Measurements from ENCODE around the gene CNGA2.

- TF ChIP-seq POLR2AphosphoS5 (IDR thresholded peaks at IDR 0.05; ENCODE audit: low read depth, low read length) (no peak), POLR2A (IDR thresholded peaks at IDR 0.05; ENCODE audit: low read depth, low read length) (no peak), SPI1 (IDR thresholded peaks at IDR 0.05; ENCODE audit: low read depth, low read length) (no peak), POU2F2 (IDR thresholded peaks at IDR 0.05; ENCODE audit: low read depth, low read length) (no peak), PAX5 (IDR thresholded peaks at IDR 0.05; ENCODE audit: insufficient read depth, low read length, severe bottlenecking) (no peak)
These were observed 54.7 kb downstream of the CNGA2 start for GRCh38 chrX:151789179-151789800.

Data from GM12891 (cell line).